HEK293 (cell line): ENCODE results near the gene ANKRD1.

ENCODE experiments used
- CTCF ChIP-seq: fragments of 450-650 bp; formaldehyde crosslinking; IDR thresholded peaks from 2 replicates; pipeline ENCODE4 v1.5.1; 2016; ENCODE audit warnings: missing biosample characterization, missing genetic modification characterization
- MYNN ChIP-seq: fragments of 450-650 bp; formaldehyde crosslinking; IDR thresholded peaks from 2 replicates; pipeline ENCODE4 v1.5.1; 2016; ENCODE audit warnings: missing biosample characterization, missing genetic modification characterization, borderline replicate concordance
- REPIN1 ChIP-seq: fragments of 450-650 bp; formaldehyde crosslinking; IDR thresholded peaks from 2 replicates; pipeline ENCODE4 v1.5.1; 2017; ENCODE audit warnings: missing biosample characterization, missing genetic modification characterization, low read depth
- TCF7L2 ChIP-seq: IDR thresholded peaks from 2 replicates; pipeline ENCODE4 v1.6.1; 2011; ENCODE audit warnings: low read depth, mild to moderate bottlenecking, inconsistent platforms, low read length, moderate library complexity, borderline replicate concordance
- YY1 ChIP-seq: fragments of 450-650 bp; formaldehyde crosslinking; IDR thresholded peaks from 2 replicates; pipeline ENCODE4 v1.5.1; 2018; ENCODE audit warnings: missing biosample characterization, missing genetic modification characterization
- ZNF114 ChIP-seq: fragments of 450-650 bp; formaldehyde crosslinking; IDR thresholded peaks from 2 replicates; pipeline ENCODE4 v1.5.0; 2017; ENCODE audit warnings: missing biosample characterization, missing genetic modification characterization
- ZNF174 ChIP-seq: fragments of 450-650 bp; formaldehyde crosslinking; IDR thresholded peaks from 2 replicates; pipeline ENCODE4 v1.5.0; 2017; ENCODE audit warnings: missing biosample characterization, mild to moderate bottlenecking, missing genetic modification characterization
- ZNF274 ChIP-seq, 2 experiments: fragments of 200-500 bp in 1 of 2; fragments of 450-650 bp in 1 of 2; sonication (Bioruptor generic) in 1 of 2; formaldehyde crosslinking in 1 of 2; IDR thresholded peaks; 2 replicates each; pipeline versions ENCODE4 v1.5.1 to v1.6.1; 2014 to 2016; ENCODE audit warnings: borderline replicate concordance in 1 of 2, inconsistent platforms in 1 of 2, low read length in 1 of 2, missing biosample characterization in 1 of 2, missing genetic modification characterization in 1 of 2
- ZNF362 ChIP-seq: fragments of 450-650 bp; formaldehyde crosslinking; IDR thresholded peaks from 2 replicates; pipeline ENCODE4 v1.5.1; 2016; ENCODE audit warnings: missing biosample characterization, missing genetic modification characterization
- ZNF624 ChIP-seq: fragments of 450-650 bp; formaldehyde crosslinking; IDR thresholded peaks from 2 replicates; pipeline ENCODE4 v1.5.1; 2017; ENCODE audit warnings: missing biosample characterization, missing genetic modification characterization
- TF ChIP-seq, protein P1 (sequence below): fragments of 450-650 bp; formaldehyde crosslinking; IDR thresholded peaks from 2 replicates; pipeline ENCODE4 v1.5.1; 2017; ENCODE audit warnings: missing biosample characterization, missing genetic modification characterization
- TF ChIP-seq, protein P2 (sequence below): fragments of 450-650 bp; formaldehyde crosslinking; IDR thresholded peaks from 2 replicates; pipeline ENCODE4 v1.5.1; 2016; ENCODE audit warnings: missing biosample characterization, missing genetic modification characterization

- TF ChIP-seq, protein P1, sequence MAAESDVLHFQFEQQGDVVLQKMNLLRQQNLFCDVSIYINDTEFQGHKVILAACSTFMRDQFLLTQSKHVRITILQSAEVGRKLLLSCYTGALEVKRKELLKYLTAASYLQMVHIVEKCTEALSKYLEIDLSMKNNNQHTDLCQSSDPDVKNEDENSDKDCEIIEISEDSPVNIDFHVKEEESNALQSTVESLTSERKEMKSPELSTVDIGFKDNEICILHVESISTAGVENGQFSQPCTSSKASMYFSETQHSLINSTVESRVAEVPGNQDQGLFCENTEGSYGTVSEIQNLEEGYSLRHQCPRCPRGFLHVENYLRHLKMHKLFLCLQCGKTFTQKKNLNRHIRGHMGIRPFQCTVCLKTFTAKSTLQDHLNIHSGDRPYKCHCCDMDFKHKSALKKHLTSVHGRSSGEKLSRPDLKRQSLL (tag by site-specific recombination), result no peak
- no peak for TF ChIP-seq MYNN (tag by site-specific recombination)
- TF ChIP-seq CTCF, result no peak
- no peak for TF ChIP-seq ZNF362 (tag by site-specific recombination)
- TF ChIP-seq ZNF114 (tag by site-specific recombination), result no peak
- no peak for TF ChIP-seq TCF7L2
- TF ChIP-seq REPIN1 (tag by site-specific recombination), result no peak
- no peak for TF ChIP-seq ZNF274 (IDR thresholded peaks at IDR 0.05; ENCODE audit: low read length)
- TF ChIP-seq ZNF274 (tag by site-specific recombination; IDR thresholded peaks at IDR 0.05; ENCODE audit: borderline replicate concordance), result no peak
- TF ChIP-seq, protein P2, sequence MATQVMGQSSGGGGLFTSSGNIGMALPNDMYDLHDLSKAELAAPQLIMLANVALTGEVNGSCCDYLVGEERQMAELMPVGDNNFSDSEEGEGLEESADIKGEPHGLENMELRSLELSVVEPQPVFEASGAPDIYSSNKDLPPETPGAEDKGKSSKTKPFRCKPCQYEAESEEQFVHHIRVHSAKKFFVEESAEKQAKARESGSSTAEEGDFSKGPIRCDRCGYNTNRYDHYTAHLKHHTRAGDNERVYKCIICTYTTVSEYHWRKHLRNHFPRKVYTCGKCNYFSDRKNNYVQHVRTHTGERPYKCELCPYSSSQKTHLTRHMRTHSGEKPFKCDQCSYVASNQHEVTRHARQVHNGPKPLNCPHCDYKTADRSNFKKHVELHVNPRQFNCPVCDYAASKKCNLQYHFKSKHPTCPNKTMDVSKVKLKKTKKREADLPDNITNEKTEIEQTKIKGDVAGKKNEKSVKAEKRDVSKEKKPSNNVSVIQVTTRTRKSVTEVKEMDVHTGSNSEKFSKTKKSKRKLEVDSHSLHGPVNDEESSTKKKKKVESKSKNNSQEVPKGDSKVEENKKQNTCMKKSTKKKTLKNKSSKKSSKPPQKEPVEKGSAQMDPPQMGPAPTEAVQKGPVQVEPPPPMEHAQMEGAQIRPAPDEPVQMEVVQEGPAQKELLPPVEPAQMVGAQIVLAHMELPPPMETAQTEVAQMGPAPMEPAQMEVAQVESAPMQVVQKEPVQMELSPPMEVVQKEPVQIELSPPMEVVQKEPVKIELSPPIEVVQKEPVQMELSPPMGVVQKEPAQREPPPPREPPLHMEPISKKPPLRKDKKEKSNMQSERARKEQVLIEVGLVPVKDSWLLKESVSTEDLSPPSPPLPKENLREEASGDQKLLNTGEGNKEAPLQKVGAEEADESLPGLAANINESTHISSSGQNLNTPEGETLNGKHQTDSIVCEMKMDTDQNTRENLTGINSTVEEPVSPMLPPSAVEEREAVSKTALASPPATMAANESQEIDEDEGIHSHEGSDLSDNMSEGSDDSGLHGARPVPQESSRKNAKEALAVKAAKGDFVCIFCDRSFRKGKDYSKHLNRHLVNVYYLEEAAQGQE, result no peak
- TF ChIP-seq ZNF174 (tag by site-specific recombination), result no peak
- TF ChIP-seq ZNF624, result no peak
- TF ChIP-seq YY1, result no peak
Observed at GRCh38 chr10:90959826-90960225, 38.9 kb upstream of the ANKRD1 start.
